ENCODE data around the gene PHLPP2.
"Not testable (repeated sequence)": the region's sequence is repeated elsewhere in the genome, so short reads cannot be mapped to it uniquely, and the experiment has no call there.

PHLPP2 gene

DNA sequence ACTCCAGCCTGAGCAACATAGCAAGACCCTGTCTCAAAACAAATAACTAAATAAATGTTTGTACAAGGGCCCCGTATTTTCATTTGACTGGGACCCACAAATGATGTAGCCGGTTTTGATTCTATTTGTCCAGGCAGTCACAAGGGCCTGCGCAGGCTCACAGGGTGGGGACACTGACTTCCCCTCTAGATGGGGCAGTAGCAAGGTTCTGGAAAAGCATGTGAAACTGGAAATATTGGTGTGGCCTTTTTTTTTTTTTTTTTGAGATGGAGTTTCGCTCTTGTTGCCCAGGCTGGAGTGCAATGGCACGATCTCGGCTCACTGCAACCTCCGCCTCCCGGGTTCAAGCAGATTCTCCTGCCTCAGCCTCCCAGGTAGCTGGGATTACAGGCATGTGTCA lies 109.5 kb downstream of the PHLPP2 start:
- DNase-seq (ENCODE audit: low spot score): not testable (repeated sequence)

GRCh38 chr16:71610936-71611871 lies 113.3 kb downstream of the PHLPP2 start:
- peak; percentile 71 for DNase-seq (ENCODE audit: low spot score)

- no peak for DNase-seq (ENCODE audit: low spot score)
These were observed 114.1 kb downstream of the PHLPP2 start for GRCh38 chr16:71610447-71610846.

DNA sequence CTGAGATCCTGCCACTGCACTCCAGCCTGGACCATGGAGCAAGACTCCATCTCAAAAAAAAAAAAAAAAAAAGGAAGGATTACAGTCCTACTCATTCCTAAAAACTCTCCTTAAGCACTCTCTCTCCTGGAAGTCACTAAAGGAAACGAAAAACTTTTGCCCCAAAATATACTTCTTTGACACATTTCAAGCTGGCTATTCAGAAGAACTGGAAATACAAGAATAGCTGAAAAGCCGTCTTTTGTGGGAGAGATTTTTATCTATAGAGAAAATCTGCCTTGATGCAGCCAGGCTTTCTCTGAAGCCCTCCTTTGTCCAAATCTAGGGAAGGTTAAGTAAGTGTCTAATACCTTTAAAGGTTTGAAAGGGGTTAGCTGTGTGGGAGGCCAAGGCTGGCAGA lies 115.4 kb downstream of the PHLPP2 start:
- DNase-seq (ENCODE audit: low spot score): no peak

GRCh38 chr16:71600822-71601221 lies 123.7 kb downstream of the PHLPP2 start:
- no peak for DNase-seq (ENCODE audit: low spot score)

DNA sequence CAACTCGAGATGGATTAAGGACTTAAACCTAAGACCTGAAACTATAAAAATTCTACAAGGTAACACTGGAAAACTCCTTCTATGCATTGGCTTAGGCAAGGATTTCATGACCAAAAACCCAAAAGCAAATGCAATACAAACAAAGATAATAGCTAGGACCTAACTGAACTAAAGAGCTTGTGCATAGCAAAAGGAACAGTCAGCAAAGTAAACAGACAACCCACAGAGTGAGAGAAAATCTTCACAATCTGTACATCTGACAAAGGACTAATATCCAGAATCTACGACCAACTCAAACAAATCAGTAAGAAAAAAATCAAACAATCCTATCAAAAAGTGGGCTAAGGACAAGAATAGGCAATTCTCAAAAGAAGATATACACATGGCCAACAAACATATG lies 126.1 kb downstream of the PHLPP2 start:
- not testable (repeated sequence) for DNase-seq (ENCODE audit: low spot score)

GRCh38 chr16:71595340-71595826 lies 129.1 kb downstream of the PHLPP2 start:
- not testable (repeated sequence) for DNase-seq (ENCODE audit: low spot score)

Data from kidney tubule cell (primary cell).